SK-N-SH treated with all-trans-retinoic acid at 6 μM for 48 hours (cell line): Measurements from ENCODE around the gene ZMYND8.

Experiments used
- ATAC-seq: fragments of 200-7000 bp; cut with Tn5 transposase; 3 replicates; pipeline ENCODE4 v1.9.1; 2020; ENCODE audit warnings: mild to moderate bottlenecking, moderate library complexity
- ARNTL ChIP-seq: fragments of 450-650 bp; formaldehyde crosslinking; IDR thresholded peaks from 2 replicates; pipeline ENCODE4 v1.5.0; 2020; ENCODE audit warnings: low read depth, mild to moderate bottlenecking, moderate library complexity, borderline replicate concordance
- BACH2 ChIP-seq: fragments of 250-450 bp; sonication (Bioruptor Pico); IDR thresholded peaks from 2 replicates; pipeline ENCODE4 v1.9.0; 2021; ENCODE audit warnings: mild to moderate bottlenecking, borderline replicate concordance
- CSDC2 ChIP-seq: fragments of 250-450 bp; sonication (Bioruptor Pico); IDR thresholded peaks from 2 replicates; pipeline ENCODE4 v1.5.0; 2020; ENCODE audit warnings: mild to moderate bottlenecking, moderate library complexity
- CSRNP3 ChIP-seq: fragments of 250-450 bp; sonication (Bioruptor Pico); IDR thresholded peaks from 2 replicates; pipeline ENCODE4 v1.5.1; 2021; ENCODE audit warnings: mild to moderate bottlenecking, moderate library complexity
- ESRRG ChIP-seq: fragments of 250-450 bp; sonication (Bioruptor Pico); IDR thresholded peaks from 2 replicates; pipeline ENCODE4 v1.6.1; 2021; ENCODE audit warnings: mild to moderate bottlenecking
- GLIS3 ChIP-seq: fragments of 250-450 bp; sonication (Bioruptor Pico); IDR thresholded peaks from 2 replicates; pipeline ENCODE4 v1.5.0; 2020; ENCODE audit warnings: mild to moderate bottlenecking, moderate library complexity
- OSR1 ChIP-seq: fragments of 250-450 bp; sonication (Bioruptor Pico); IDR thresholded peaks from 2 replicates; pipeline ENCODE4 v1.8.0; 2022; ENCODE audit warnings: moderate library complexity, mild to moderate bottlenecking, inconsistent platforms
- PATZ1 ChIP-seq: fragments of 250-450 bp; sonication (Bioruptor Pico); IDR thresholded peaks from 2 replicates; pipeline ENCODE4 v1.8.0; 2020; ENCODE audit warnings: mild to moderate bottlenecking, moderate library complexity, borderline replicate concordance
- POU6F1 ChIP-seq: fragments of 250-450 bp; sonication (Bioruptor Pico); IDR thresholded peaks from 2 replicates; pipeline ENCODE4 v1.8.0; 2021; ENCODE audit warnings: low read depth, mild to moderate bottlenecking, moderate library complexity, borderline replicate concordance
- PPARA ChIP-seq: fragments of 250-450 bp; sonication (Bioruptor Pico); IDR thresholded peaks from 2 replicates; pipeline ENCODE4 v1.5.0; 2020; ENCODE audit warnings: mild to moderate bottlenecking, borderline replicate concordance
- RARB ChIP-seq: fragments of 250-450 bp; sonication (Bioruptor Pico); IDR thresholded peaks from 2 replicates; pipeline ENCODE4 v1.8.0; 2021; ENCODE audit warnings: mild to moderate bottlenecking, moderate library complexity
- SNAI2 ChIP-seq: fragments of 250-450 bp; sonication (Bioruptor Pico); IDR thresholded peaks from 2 replicates; pipeline ENCODE4 v1.5.0; 2020; ENCODE audit warnings: mild to moderate bottlenecking, moderate library complexity
- TCF4 ChIP-seq: fragments of 250-450 bp; sonication (Bioruptor Pico); IDR thresholded peaks from 2 replicates; pipeline ENCODE4 v1.8.0; 2021; ENCODE audit warnings: mild to moderate bottlenecking, moderate library complexity, borderline replicate concordance
- TOX ChIP-seq: fragments of 250-450 bp; sonication (Bioruptor Pico); IDR thresholded peaks from 2 replicates; pipeline ENCODE4 v1.8.0; 2021; ENCODE audit warnings: mild to moderate bottlenecking, moderate library complexity, borderline replicate concordance
- TSHZ2 ChIP-seq: fragments of 250-450 bp; sonication (Bioruptor Pico); IDR thresholded peaks from 2 replicates; pipeline ENCODE4 v1.5.0; 2020; ENCODE audit warnings: mild to moderate bottlenecking, moderate library complexity
- ZC3H10 ChIP-seq: fragments of 250-450 bp; sonication (Bioruptor Pico); IDR thresholded peaks from 2 replicates; pipeline ENCODE4 v1.5.1; 2021; ENCODE audit warnings: mild to moderate bottlenecking, moderate library complexity
- ZFP3 ChIP-seq: fragments of 250-450 bp; sonication (Bioruptor Pico); IDR thresholded peaks from 2 replicates; pipeline ENCODE4 v1.5.0; 2020; ENCODE audit warnings: mild to moderate bottlenecking, moderate library complexity
- ZFP30 ChIP-seq: fragments of 450-650 bp; formaldehyde crosslinking; IDR thresholded peaks from 2 replicates; pipeline ENCODE4 v1.5.0; 2022; ENCODE audit warnings: mild to moderate bottlenecking, moderate library complexity
- ZNF565 ChIP-seq: fragments of 450-650 bp; formaldehyde crosslinking; conservative IDR thresholded peaks from 2 replicates; pipeline ENCODE4 v1.5.0; 2020; ENCODE audit warnings: low read depth, mild to moderate bottlenecking, moderate library complexity
- ZNF70 ChIP-seq: fragments of 450-650 bp; formaldehyde crosslinking; IDR thresholded peaks from 2 replicates; pipeline ENCODE4 v1.5.0; 2020; ENCODE audit warnings: mild to moderate bottlenecking, moderate library complexity
- ZNF8 ChIP-seq: fragments of 450-650 bp; formaldehyde crosslinking; IDR thresholded peaks from 2 replicates; pipeline ENCODE4 v1.5.0; 2020; ENCODE audit warnings: mild to moderate bottlenecking, moderate library complexity
- TF ChIP-seq, protein P1 (sequence below): fragments of 250-450 bp; sonication (Bioruptor Pico); IDR thresholded peaks from 2 replicates; pipeline ENCODE4 v1.5.1; 2020; ENCODE audit warnings: low read depth, mild to moderate bottlenecking, moderate library complexity

ZMYND8 gene

DNA sequence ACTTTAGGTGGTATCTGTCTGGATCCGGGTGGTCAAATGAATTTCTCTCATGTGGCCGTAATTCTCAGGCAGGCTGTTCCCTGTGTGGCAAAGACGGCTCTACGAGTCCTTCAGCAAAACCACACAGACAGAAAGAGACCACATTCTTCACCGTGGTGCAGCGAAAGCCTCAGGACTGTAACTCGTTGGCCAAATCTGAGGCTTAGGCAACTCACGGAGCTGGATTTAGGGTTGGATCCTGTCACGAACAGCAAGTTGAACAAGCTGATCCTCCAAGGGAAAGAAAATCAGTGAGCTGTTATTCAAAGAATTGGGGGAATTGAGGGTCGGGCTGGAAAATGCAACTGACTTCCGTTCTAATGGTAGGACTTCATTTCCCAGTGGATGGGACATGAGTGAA is 167.4 kb downstream of the ZMYND8 start:
- ATAC-seq = no peak
- no peak for TF ChIP-seq ZNF70
- no peak for TF ChIP-seq SNAI2 (CRISPR knock-in tag)
- no peak for TF ChIP-seq CSRNP3 (CRISPR knock-in tag)
- TF ChIP-seq ARNTL (CRISPR knock-in tag) = no peak
- TF ChIP-seq POU6F1 (CRISPR knock-in tag) = no peak
- no peak for TF ChIP-seq OSR1 (CRISPR knock-in tag)
- no peak for TF ChIP-seq TSHZ2
- TF ChIP-seq, protein P1, sequence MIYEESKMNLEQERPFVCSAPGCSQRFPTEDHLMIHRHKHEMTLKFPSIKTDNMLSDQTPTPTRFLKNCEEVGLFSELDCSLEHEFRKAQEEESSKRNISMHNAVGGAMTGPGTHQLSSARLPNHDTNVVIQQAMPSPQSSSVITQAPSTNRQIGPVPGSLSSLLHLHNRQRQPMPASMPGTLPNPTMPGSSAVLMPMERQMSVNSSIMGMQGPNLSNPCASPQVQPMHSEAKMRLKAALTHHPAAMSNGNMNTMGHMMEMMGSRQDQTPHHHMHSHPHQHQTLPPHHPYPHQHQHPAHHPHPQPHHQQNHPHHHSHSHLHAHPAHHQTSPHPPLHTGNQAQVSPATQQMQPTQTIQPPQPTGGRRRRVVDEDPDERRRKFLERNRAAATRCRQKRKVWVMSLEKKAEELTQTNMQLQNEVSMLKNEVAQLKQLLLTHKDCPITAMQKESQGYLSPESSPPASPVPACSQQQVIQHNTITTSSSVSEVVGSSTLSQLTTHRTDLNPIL = no peak
- no peak for TF ChIP-seq PPARA (CRISPR knock-in tag)
- no peak for TF ChIP-seq PATZ1 (CRISPR knock-in tag)
- no peak for TF ChIP-seq ESRRG (CRISPR knock-in tag)
- no peak for TF ChIP-seq BACH2 (CRISPR knock-in tag)
- TF ChIP-seq RARB (CRISPR knock-in tag) = no peak
- no peak for TF ChIP-seq CSDC2 (CRISPR knock-in tag)
- no peak for TF ChIP-seq TCF4 (CRISPR knock-in tag)
- no peak for TF ChIP-seq ZC3H10 (CRISPR knock-in tag)
- TF ChIP-seq GLIS3 (CRISPR knock-in tag) = no peak
- no peak for TF ChIP-seq ZNF8 (CRISPR knock-in tag)
- TF ChIP-seq ZFP3 (CRISPR knock-in tag) = no peak
- no peak for TF ChIP-seq TOX (CRISPR knock-in tag)

DNA sequence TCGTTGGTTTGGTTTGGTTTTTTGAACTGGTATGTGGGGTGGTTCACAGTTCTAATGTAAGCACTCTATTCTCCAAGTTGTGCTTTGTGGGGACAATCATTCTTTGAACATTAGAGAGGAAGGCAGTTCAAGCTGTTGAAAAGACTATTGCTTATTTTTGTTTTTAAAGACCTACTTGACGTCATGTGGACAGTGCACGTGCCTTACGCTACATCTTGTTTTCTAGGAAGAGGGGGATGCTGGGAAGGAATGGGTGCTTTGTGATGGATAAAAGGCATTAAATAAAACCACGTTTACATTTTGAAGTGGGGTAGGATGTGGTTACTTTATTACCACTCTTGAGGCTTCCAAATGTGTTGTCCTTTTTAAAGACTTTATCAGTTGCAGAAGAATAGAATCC is 168.0 kb downstream of the ZMYND8 start:
- TF ChIP-seq ZC3H10 (CRISPR knock-in tag) (no peak), CSDC2 (CRISPR knock-in tag) (no peak), ZFP3 (CRISPR knock-in tag) (no peak), TOX (CRISPR knock-in tag) (no peak), RARB (CRISPR knock-in tag) (no peak), ZNF565 (no peak), ZFP30 (CRISPR knock-in tag) (no peak)
- TF ChIP-seq, protein P1 = no peak
- TF ChIP-seq, all 23 proteins: peak for 0
- no peak for ATAC-seq
